Right forelimb (tissue), 1 donor: ENCODE data around the gene GOLGA1.
"Not testable (repeated sequence)": the region's sequence is repeated elsewhere in the genome, so short reads cannot be mapped to it uniquely, and the experiment has no call there.

Experiments
- DNase-seq: peaks from one replicate; pipeline ENCODE4 v3.0.0-alpha.2; 2018

GOLGA1 gene

GRCh38 chr9:124939944-124940343 lies 939 bp downstream of the GOLGA1 start:
- no peak for DNase-seq

GRCh38 chr9:124934290-124934689 lies 6.6 kb downstream of the GOLGA1 start:
- no peak for DNase-seq

- no peak for DNase-seq
Measured at GRCh38 chr9:124932333-124932732, 8.6 kb downstream of the GOLGA1 start.

- no peak for DNase-seq
Measured at GRCh38 chr9:124929464-124929863, 11.4 kb downstream of the GOLGA1 start.

DNA sequence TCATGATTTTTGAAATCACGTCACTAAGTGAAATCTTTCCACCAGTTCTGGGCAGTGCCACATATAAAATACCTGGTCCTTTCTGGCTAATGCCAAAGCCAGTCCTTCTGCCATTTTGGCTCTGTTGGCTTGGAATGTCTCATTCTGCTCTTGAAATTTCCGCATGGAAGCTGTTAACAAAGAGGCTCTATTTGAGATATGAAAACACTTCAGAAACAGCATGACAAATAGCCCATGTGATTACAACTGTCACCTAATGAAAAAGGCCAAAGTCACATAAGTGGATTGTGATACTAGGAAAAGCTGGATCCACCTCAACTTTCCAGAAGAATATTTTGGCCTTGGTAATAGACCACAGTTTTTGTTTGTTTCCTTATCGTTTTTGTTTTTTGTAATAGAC lies 12.8 kb downstream of the GOLGA1 start:
- DNase-seq = no peak

DNA sequence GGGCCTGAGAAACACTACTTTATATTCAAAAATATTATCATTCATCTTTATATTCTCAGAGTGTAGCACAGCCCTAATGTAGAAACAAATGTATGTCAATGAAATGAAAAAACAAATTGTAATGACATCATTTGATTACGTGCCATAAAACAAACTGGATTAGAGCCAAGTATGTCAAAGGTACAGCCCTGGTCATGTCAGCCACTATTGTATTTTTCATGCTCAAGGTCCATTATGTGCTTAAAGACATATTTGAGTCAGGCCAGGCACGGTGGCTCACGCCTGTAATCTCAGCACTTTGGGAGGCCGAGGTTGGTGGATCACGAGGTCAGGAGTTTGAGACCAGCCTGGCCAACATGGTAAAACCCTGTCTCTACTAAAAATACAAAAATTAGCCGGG lies 20.5 kb downstream of the GOLGA1 start:
- not testable (repeated sequence) for DNase-seq

- DNase-seq = no peak
Measured at GRCh38 chr9:124914753-124915405, 26.0 kb downstream of the GOLGA1 start.

DNA sequence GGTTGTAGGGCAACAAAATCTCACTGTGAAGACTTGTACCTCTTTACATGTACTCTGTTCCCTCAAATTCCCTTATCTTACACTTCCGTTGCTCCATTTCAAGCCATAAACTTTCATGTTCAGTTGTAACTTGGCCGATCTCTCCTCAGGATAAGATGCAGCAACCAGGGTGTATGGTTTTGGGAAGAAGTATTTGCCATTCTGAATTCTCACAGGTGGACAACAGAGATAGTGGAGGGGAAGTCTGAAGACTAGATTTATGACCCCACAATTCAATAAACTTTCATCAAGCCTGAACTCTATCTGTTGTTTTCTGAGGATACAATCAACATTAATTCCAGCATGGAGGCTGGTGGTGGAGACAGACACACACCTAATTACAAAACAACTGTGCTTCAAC lies 27.5 kb downstream of the GOLGA1 start:
- no peak for DNase-seq

DNA sequence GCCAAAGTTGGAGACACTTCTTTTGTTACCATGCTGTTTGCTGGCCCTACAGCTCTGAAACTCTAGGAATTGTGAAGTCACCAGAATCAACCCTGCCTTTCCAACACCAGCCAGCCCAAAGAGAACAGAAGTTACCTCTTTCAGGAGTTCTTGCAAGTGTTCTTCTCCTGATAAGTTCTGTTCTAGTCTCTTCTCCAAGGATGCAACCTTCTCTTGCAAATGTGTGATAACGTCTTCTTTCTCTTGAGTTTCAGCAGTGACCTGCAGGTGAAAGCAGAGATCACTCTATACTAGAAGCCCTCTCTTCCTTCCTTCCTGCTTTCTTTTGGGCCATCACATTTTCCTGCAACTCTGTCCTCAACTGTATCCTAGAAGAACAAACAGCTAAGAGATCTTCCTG lies 29.1 kb downstream of the GOLGA1 start:
- no peak for DNase-seq

DNA sequence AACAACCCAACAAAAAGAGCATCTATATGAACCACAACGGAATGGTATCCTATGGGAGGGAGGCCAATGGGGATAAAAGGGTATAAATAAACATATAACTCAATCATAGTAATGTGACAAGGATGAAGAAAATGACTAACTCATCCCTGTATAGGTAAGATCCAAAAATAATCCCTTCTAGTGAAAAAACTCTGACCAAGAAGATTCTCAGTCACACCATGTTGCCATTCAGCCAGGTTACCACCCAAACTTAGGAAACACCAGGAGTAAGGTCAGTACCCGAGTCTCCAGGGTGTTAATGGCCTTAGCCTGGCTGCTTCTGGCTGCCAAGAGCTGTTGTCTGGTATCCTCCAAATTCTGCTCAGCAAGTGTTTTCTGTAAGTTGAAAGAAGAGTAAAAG lies 32.8 kb downstream of the GOLGA1 start:
- DNase-seq = no peak

DNA sequence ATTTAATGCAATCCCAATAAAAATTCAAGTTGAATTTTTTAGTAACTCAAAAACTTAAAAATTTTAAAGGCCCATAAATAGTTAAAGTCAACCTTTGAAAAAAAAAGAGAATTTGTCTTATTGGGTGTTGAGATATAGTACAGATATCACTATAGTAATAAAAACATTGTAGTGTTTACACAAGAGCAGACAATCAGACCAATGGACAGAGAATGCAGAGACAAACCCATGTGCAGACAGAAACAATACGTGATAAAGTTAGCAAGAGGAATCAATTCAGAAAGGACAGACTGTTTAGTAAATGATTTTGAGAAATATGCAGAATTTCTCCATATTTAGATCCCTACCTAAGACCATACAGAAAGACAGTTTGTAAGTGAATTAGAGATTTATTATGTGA lies 33.9 kb downstream of the GOLGA1 start:
- no peak for DNase-seq

- DNase-seq = no peak
Measured at GRCh38 chr9:124899845-124900244, 41.0 kb downstream of the GOLGA1 start.

DNA sequence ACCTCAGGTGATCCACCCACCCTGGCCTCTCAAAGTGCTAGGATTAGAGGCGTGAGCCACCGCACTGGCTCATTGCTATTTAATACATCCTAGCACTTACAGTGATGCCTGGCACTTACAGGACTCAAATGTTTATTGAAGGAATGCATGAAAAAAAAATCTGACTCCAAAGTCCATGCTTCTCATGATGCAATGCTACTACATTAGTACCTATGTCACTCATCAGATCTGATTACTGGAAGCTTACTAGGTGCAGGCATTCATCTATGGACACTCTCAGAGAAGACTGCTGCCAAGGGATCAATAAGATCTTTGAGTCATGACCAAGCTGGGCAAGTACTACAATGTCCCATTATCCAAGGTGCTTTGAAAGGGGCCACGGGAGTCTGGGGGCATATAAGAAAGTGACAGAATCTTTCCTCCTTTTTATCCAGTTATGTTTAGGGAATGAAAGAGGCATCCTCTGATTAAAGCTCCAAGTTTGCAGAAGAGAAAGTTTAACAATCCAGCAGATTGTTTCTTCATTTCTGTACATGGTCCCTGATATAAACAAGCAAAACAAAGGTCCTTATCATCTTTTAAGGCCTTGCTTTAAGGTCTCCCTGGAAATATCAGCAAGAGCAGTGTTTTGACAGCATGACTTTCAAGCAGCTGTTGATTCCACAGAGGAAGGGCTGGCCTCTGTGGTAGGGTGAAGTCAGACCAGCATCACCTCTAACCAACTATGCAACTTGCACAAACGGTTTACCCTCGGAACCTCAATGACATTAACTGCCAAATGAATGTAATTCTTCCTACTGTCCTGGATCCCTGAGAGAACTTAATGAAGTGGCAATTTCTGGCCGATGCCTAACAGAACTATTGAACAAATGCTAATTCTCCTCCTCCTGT lies 43.1 kb downstream of the GOLGA1 start:
- DNase-seq = no peak

GRCh38 chr9:124894741-124895170 lies 46.1 kb downstream of the GOLGA1 start:
- no peak for DNase-seq

DNA sequence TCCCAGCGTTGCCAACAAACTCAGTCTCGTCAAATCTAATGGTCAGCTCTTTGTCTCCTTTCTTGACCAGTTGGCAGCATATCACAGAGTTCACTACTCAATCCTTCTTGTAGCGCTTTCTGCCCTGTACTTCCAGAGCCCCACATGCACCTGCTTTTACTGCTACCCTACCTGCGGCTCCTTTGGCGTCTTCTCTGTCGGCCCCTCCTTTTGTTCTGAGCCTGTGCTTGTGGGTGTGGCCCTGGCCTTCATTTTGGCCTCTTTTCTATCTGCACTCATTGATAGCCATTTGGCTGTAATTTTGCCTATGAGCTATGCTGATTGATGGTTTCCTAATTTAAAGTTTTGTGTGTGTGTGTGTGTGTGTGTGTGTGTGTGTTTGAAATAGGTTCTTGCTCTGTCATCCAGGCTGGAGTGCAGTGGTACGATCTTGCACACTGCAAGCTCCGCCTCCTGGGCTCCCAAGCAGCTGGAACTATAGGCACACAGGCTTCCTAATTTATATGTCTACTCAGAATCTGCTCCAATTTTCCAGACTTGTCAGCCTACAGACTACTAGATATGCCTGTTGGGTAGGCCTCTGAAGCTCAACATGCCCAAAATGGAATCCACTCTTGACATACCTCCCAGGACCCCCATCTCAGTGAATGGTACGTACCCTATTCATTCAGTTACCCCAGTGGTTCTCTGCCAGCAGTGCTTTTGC lies 46.7 kb downstream of the GOLGA1 start:
- no peak for DNase-seq

GRCh38 chr9:124890179-124890578 lies 50.7 kb downstream of the GOLGA1 start:
- DNase-seq = no peak

DNA sequence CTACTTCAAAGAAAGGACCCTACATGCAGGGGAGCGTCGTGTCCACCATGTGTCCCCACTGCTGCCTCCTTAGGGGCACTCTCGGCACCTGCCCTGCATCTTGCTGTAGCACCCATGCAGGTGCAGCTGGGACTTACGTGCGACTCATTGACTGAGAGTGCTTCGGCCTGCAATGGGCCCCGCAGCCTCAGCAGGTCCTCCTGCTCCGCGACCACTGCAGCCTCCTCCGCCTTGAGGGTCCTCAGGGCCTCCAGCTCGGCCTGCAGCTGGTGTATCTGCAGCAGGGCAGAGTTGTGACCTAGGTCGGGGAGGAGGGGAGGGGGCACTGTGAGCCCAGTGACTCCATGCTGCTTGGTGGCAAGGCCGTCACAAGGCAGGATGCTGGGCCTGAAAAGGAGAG lies 51.9 kb downstream of the GOLGA1 start:
- DNase-seq = no peak

DNA sequence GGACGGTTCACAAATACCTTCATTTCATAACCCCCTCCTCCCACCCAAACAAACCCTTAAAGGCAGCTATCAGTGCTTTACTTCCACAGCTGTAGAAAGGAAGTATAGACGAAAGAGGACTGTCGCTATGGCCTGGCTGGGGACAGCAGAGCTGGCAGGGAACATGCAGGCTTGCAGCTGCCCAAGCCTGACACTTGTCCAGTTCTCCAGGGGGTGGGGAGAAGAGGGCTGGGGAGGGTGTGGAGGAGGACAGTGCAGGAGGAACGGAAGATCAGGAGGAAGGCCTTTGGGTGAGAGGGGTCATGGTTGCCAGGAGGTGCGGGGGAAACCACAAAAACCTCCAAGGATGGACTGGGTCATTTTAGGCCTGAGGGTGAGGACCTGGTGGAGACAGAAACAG lies 53.1 kb downstream of the GOLGA1 start:
- no peak for DNase-seq

DNA sequence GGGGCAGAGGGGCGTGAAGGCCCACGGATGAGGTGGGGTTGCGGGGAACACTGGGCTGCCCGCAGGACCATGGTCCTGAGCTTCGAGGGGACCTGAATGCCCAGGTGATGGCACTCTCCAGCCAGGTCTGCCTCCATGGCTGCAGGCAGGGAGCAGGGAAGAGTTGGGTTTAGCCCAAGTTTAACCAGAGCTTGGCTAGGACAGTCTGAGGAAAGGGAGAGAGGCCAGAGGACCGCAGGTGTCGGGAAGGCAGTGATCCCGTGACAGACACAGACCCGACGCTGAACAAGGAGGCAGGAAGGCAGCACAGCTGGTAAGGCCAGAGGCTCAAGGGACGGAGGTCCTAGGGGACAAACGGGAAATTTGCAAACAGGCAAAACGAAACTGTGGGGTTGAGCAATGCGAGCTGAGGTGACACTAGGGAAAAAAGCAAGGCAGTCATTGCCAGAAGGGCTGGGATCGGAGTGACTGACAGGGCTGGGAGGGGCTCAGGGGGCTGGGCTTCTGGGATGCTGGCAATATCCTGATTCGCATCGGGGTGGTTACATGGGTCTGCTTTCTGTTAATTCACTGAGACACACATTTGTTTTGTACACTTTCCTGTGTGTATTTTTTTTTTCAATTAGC lies 53.9 kb downstream of the GOLGA1 start:
- DNase-seq = no peak

GRCh38 chr9:124886461-124886860 lies 54.4 kb downstream of the GOLGA1 start:
- DNase-seq = no peak

GRCh38 chr9:124885551-124885950 lies 55.3 kb downstream of the GOLGA1 start:
- no peak for DNase-seq

GRCh38 chr9:124884376-124884775 lies 56.5 kb downstream of the GOLGA1 start:
- no peak for DNase-seq

- no peak for DNase-seq
Measured at GRCh38 chr9:124882231-124882630, 58.7 kb downstream of the GOLGA1 start.
